Right ventricle myocardium superior (tissue), 1 donor: ENCODE results near the gene RANBP2. TPM values are rescaled to one million over a fixed set of nuclear protein-coding genes. Genes with fewer than 3 reads are reported as not detected.

Source experiments
- ATAC-seq: fragments of 200-7000 bp; cut with Tn5 transposase; one replicate; pipeline ENCODE4 v1.9.1; 2020; ENCODE audit warnings: mild to moderate bottlenecking; ENCODE audit not compliant: poor library complexity
- DNase-seq: peaks from one replicate; pipeline ENCODE4 v3.0.0-alpha.2; 2020
- intact Hi-C: fragments of 100-400 bp; cut with DNase I; formaldehyde crosslinking; loops from one replicate; pipeline ENCODE4 v1.11.2; 2022
- total RNA-seq: library from RNA; stranded (reverse); fragmentation: NEBNext Ultra II Directional; extraction: Animal tissue kit (Norgen Biotek cat#: 25700); gene quantifications from one replicate; pipeline ENCODE4 v1.2.1, GENCODE V29; 2021
- donor health status: DM: no; HTN: yes; CAD: no; lungs with severe emphysema.

Gene RANBP2
- total RNA-seq, 1 donor from 2014 or later: 44.0 TPM

GRCh38 chr2:108825254-108825653, 106.0 kb downstream of the RANBP2 start:
- intact Hi-C loops: no loop called here
- ATAC-seq (no peak), DNase-seq (no peak)

- no peak for ATAC-seq
- DNase-seq: no peak
- intact Hi-C loops: no loop called here
Measured at GRCh38 chr2:108825736-108826135, 106.5 kb downstream of the RANBP2 start.

- ATAC-seq (no peak), DNase-seq (no peak)
- intact Hi-C loops: no loop called here
Measured at GRCh38 chr2:108829578-108830310, 110.5 kb downstream of the RANBP2 start.

GRCh38 chr2:108833219-108833618, 113.9 kb downstream of the RANBP2 start:
- no peak for ATAC-seq

GRCh38 chr2:108834620-108835019, 115.3 kb downstream of the RANBP2 start:
- ATAC-seq (no peak), DNase-seq (no peak)
- intact Hi-C loops: no loop called here

More at GRCh38 chr2:108833219-108833618, 113.9 kb downstream of the RANBP2 start:
- DNase-seq: no peak
- intact Hi-C loops: no loop called here

GRCh38 chr2:108835040-108835439, 115.8 kb downstream of the RANBP2 start:
- DNase-seq: no peak
- intact Hi-C loops: no loop called here
- no peak for ATAC-seq

Other genes starting within 250 kb of the RANBP2 start
- 75.7 TPM for gene LIMS1, start 185.0 kb upstream of the RANBP2 start, total RNA-seq
- 1.00 TPM for gene CCDC138, start 67.3 kb downstream of the RANBP2 start, total RNA-seq